MM.1S (cell line): ENCODE data around the gene ESD.

Source experiments
- DNase-seq: peaks from one replicate; pipeline ENCODE4 v3.0.0-alpha.2; 2015
- H2AFZ ChIP-seq: fragments of 300-600 bp; sonication (generic); 2 replicates; pipeline ENCODE4 v1.6.0; 2016; ENCODE audit warnings: antibody characterized with exemption, low read length
- H3F3A ChIP-seq: fragments of 300-600 bp; sonication (generic); 2 replicates; pipeline ENCODE4 v1.6.1; 2016; ENCODE audit warnings: mild to moderate bottlenecking, antibody characterized with exemption, low read length, moderate library complexity, mixed read lengths; ENCODE audit not compliant: insufficient read depth
- H3K27ac ChIP-seq: fragments of 300-600 bp; sonication (generic); 2 replicates; pipeline ENCODE4 v1.5.1; 2016; ENCODE audit warnings: mild to moderate bottlenecking, low read length
- H3K27me3 ChIP-seq: fragments of 300-600 bp; sonication (generic); replicated peaks from 2 replicates; pipeline ENCODE4 v1.6.0; 2016; ENCODE audit warnings: low read length; ENCODE audit not compliant: insufficient read depth
- H3K36me3 ChIP-seq: fragments of 300-600 bp; sonication (generic); replicated peaks from 2 replicates; pipeline ENCODE4 v1.6.1; 2016; ENCODE audit warnings: mild to moderate bottlenecking, low read length, mixed read lengths; ENCODE audit not compliant: insufficient read depth
- H3K4me1 ChIP-seq: fragments of 300-600 bp; sonication (generic); 2 replicates; pipeline ENCODE4 v1.6.1; 2016; ENCODE audit warnings: low read length, mixed read lengths
- H3K4me2 ChIP-seq: fragments of 300-600 bp; sonication (generic); 2 replicates; pipeline ENCODE4 v1.6.0; 2016; ENCODE audit warnings: low read depth, low read length
- H3K4me3 ChIP-seq: fragments of 300-600 bp; sonication (generic); 2 replicates; pipeline ENCODE4 v1.5.1; 2016; ENCODE audit warnings: low read length, mixed read lengths
- H3K79me2 ChIP-seq: fragments of 300-600 bp; sonication (generic); 2 replicates; pipeline ENCODE4 v1.6.1; 2016; ENCODE audit warnings: mixed run types, low read length, mixed read lengths
- H3K9ac ChIP-seq: fragments of 300-600 bp; sonication (generic); 2 replicates; pipeline ENCODE4 v1.6.1; 2016; ENCODE audit warnings: low read length, mixed read lengths
- H3K9me2 ChIP-seq: fragments of 300-600 bp; sonication (generic); replicated peaks from 2 replicates; pipeline ENCODE4 v1.6.1; 2016; ENCODE audit warnings: mild to moderate bottlenecking, low read length, mixed read lengths; ENCODE audit not compliant: insufficient read depth
- H3K9me3 ChIP-seq: fragments of 300-600 bp; sonication (generic); replicated peaks from 2 replicates; pipeline ENCODE4 v1.6.1; 2016; ENCODE audit warnings: mild to moderate bottlenecking, low read length, mixed read lengths; ENCODE audit not compliant: insufficient read depth
- H4K20me1 ChIP-seq: fragments of 300-600 bp; sonication (generic); 2 replicates; pipeline ENCODE4 v1.6.1; 2016; ENCODE audit warnings: mild to moderate bottlenecking, low read length, moderate library complexity, mixed read lengths; ENCODE audit not compliant: insufficient read depth
- CTCF ChIP-seq: fragments of 300-600 bp; sonication (generic); IDR thresholded peaks from 2 replicates; pipeline ENCODE4 v1.5.1; 2016; ENCODE audit warnings: antibody characterized with exemption, low read length, mixed read lengths
- EZH2 ChIP-seq: fragments of 300-600 bp; sonication (generic); optimal IDR thresholded peaks from 2 replicates; pipeline ENCODE3; 2017; ENCODE audit warnings: low read depth, mild to moderate bottlenecking, antibody characterized with exemption, low read length, mixed read lengths
- EZH2phosphoT487 ChIP-seq: fragments of 300-600 bp; sonication (generic); IDR thresholded peaks from 2 replicates; pipeline ENCODE4 v1.6.1; 2018; ENCODE audit warnings: antibody characterized with exemption, low read length

Gene ESD

GRCh38 chr13:46782691-46783090 lies 14.3 kb downstream of the ESD start:
- Histone ChIP-seq H4K20me1 (no peaks in the 10 kb centered on the region), H3K4me2 (no peak overlapping the region), H3K9me3 (no peaks in the 10 kb centered on the region), H2AFZ (no peak overlapping the region), H3K9me2 (no peaks in the 10 kb centered on the region), H3K79me2 (no peaks in the 10 kb centered on the region), H3K4me3 (no peak overlapping the region), H3K36me3 (no peaks in the 10 kb centered on the region), H3K9ac (no peak overlapping the region), H3K4me1 (no peaks in the 10 kb centered on the region), H3F3A (no peaks in the 10 kb centered on the region), H3K27me3 (no peaks in the 10 kb centered on the region), H3K27ac (no peak overlapping the region)
- TF ChIP-seq EZH2 (no peak), EZH2phosphoT487 (no peak), CTCF (no peak)
- DNase-seq: no peak

GRCh38 chr13:46782066-46782465 lies 14.9 kb downstream of the ESD start:
- Histone ChIP-seq H3K79me2 (no peaks in the 10 kb centered on the region), H3K9me2 (no peaks in the 10 kb centered on the region), H3K4me3 (no peak overlapping the region), H3K9me3 (no peaks in the 10 kb centered on the region), H3K4me1 (no peaks in the 10 kb centered on the region), H3K27ac (no peak overlapping the region), H2AFZ (no peak overlapping the region), H3F3A (no peaks in the 10 kb centered on the region), H3K9ac (no peak overlapping the region), H3K36me3 (no peaks in the 10 kb centered on the region), H3K27me3 (no peaks in the 10 kb centered on the region), H4K20me1 (no peaks in the 10 kb centered on the region), H3K4me2 (no peak overlapping the region)
- no peak for DNase-seq
- TF ChIP-seq CTCF (no peak), EZH2phosphoT487 (no peak), EZH2 (no peak)

- H3K9ac ChIP-seq: no peak overlapping the region
- H3K36me3 ChIP-seq: no peaks in the 10 kb centered on the region
- H3K27me3 ChIP-seq: no peaks in the 10 kb centered on the region
- no peak overlapping the region for H3K4me3 ChIP-seq
- no peaks in the 10 kb centered on the region for H3K79me2 ChIP-seq
- H3K4me1 ChIP-seq: no peaks in the 10 kb centered on the region
- H4K20me1 ChIP-seq: no peaks in the 10 kb centered on the region
- no peaks in the 10 kb centered on the region for H3F3A ChIP-seq
- H3K9me3 ChIP-seq: no peaks in the 10 kb centered on the region
- DNase-seq: no peak
- no peak for TF ChIP-seq CTCF
- TF ChIP-seq EZH2: no peak
- TF ChIP-seq EZH2phosphoT487: no peak
- H3K9me2 ChIP-seq: no peaks in the 10 kb centered on the region
- no peak overlapping the region for H2AFZ ChIP-seq
- no peak overlapping the region for H3K27ac ChIP-seq
- no peak overlapping the region for H3K4me2 ChIP-seq
These were observed 18.1 kb downstream of the ESD start for GRCh38 chr13:46778890-46779289.
